Right cardiac atrium (tissue), 5 donors: ENCODE results near the gene ZNRD2. TPM values are rescaled to one million over a fixed set of nuclear protein-coding genes. Genes with fewer than 3 reads are reported as not detected.

ENCODE experiments used
- ATAC-seq, 2 donors: fragments of 200-7000 bp; cut with Tn5 transposase; one replicate each; pipeline versions ENCODE4 v1.8.0 to v1.9.1; 2020; ENCODE audit warnings: moderate library complexity in 2 of 2, mild to moderate bottlenecking in 1 of 2
- DNase-seq, 3 donors: peaks; one replicate each; pipeline ENCODE4 v3.0.0-alpha.2; 2020
- H3K27ac ChIP-seq: one replicate; pipeline ENCODE4 v1.5.1; 2013; ENCODE audit warnings: mild to moderate bottlenecking, low read length, control low read depth, moderate library complexity
- H3K27me3 ChIP-seq: one replicate; pipeline ENCODE4 v1.6.1; 2013; ENCODE audit not compliant: control insufficient read depth, insufficient read depth
- H3K4me1 ChIP-seq: one replicate; pipeline ENCODE4 v1.6.1; 2013; ENCODE audit warnings: low read length; ENCODE audit not compliant: control insufficient read depth, insufficient read depth
- H3K4me3 ChIP-seq: one replicate; pipeline ENCODE4 v1.5.1; 2013; ENCODE audit warnings: low read length, control low read depth
- H3K9me3 ChIP-seq: one replicate; pipeline ENCODE4 v1.6.1; 2013; ENCODE audit warnings: low read length; ENCODE audit not compliant: control insufficient read depth
- WGBS: extraction: QIAGEN DNeasy Blood & Tissue Kit; methylation state at CpG from one replicate; pipeline ENCODE4 v1.1.7; 2013; 5-methylcytosine and 5-hydroxymethylcytosine counted together
- intact Hi-C, 4 donors: fragments of 100-400 bp; cut with DNase I; formaldehyde crosslinking; loops; one replicate each; pipeline versions ENCODE4 v1.11.0 to v1.14.0; 2022 to 2023
- polyA plus RNA-seq: library from polyadenylated mRNA; stranded (reverse); fragments of 200-250 nt; gene quantifications from one replicate; pipeline ENCODE4 v1.2.3, GENCODE V29; 2013
- total RNA-seq, 4 donors: library from RNA; stranded (reverse); fragmentation: NEBNext Ultra II Directional; extraction: Animal tissue kit (Norgen Biotek cat#: 25700); gene quantifications; one replicate each; pipeline ENCODE4 v1.2.1, GENCODE V29; 2021
- donor health status: healthy with polysubstance abuse.
- donor health status: DM: no; HTN: yes; CAD: no.
- donor health status: DM: no; HTN: no; CAD: no.
- donor health status: DM: no; HTN: yes; CAD: no; lungs with severe emphysema.
- donor health status: DM: yes; HTN: yes; CAD: no.

ZNRD2 gene
- total and polyA plus RNA-seq, 5 donors, result 32.6 to 56.8 (median 35.2) TPM

DNA sequence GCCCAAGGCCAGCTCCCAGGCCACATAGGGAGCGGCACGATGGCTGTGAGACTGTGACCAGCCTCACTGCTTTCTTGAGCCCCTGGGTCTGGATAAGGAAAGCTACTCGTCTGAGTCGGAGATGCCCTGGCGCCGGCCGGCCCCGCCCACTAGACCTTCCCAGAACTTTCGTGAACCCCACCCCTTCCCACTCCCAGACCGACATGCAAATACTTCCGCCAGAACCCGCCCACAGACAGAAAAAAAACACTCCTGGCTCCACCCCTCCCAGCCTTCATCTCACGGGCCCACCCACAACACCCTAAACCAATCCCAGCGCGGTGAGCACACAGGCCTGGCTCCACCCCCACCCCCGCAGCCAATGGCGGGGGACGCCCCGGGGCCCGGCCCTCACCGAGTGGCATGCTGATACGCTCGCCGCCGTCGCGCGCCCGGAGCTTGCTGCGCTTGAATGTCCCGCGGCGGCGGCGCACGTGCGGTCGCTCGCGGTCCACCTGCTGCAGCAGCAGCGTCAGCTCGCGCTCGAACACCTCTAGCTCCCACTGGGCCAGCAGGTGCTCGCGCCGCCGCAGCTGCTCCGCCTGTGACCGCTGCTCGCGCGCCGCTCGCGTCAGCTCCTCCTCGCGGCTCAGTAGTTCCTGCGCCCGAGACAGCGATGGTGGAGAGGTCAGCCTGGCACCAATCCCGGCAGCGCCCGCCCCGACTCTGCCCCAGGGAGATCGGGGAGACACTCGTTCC lies 36.8 kb downstream of the ZNRD2 start:
- H3K27ac ChIP-seq, result peak overlapping the region; percentile 46
- no peaks in the 10 kb centered on the region for H3K27me3 ChIP-seq
- no peaks in the 10 kb centered on the region for H3K9me3 ChIP-seq
- intact Hi-C loops, result loop anchor here in 2 of 4 donors (10.0 kb wide), 1 partner anchor 62 kb away; no protein-coding TSS in a partner anchor
- peak; percentile 93 to 98 (median 98) for DNase-seq
- no peak overlapping the region for H3K4me3 ChIP-seq
- peaks cover 11% of the 10 kb centered on the region for H3K4me1 ChIP-seq
- 17% methylated on average over 67 of the region's 67 CpGs for WGBS
- peak; percentile 96 to 97 for ATAC-seq

DNA sequence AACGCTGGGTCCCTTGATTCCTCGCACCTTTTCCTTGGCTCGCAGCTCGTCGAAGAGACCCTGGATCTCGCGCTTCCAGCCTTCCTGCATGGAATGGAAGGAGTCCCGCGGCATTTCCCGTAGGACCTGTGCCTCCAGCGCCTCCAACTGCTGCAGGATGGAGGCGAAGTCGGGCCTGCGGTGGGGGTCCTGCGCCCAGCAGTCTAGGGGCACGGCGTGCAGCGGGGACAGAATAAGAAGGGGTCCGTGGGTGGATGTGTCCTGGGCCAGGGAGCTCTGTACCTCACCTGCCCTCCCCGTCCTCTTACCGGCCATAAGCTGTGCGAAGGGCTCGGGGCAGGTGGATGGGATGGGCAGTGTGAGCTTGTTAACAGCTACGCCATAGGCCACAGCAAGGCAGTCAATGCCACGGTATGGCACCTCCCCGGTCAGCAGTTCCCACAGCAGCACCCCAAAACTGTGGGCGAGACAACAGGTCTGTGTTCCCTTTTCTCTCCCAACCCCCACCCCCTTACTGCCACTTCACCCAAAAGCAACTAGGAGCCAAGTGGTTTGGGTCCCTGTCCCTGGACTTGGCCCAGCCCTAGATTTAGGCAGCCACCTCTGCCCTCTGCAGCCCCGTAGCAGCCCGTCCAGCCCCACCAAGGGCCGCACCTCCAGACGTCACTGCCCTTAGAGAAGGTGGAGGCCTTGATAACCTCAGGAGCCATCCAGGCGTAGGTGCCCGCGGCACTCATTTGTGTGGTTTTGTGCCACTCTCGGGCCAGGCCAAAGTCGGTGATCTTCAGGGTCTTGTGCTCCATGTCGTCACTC lies 37.5 kb downstream of the ZNRD2 start:
- Histone ChIP-seq H3K4me3 (no peak overlapping the region), H3K27ac (peak overlapping the region; percentile 33), H3K4me1 (peaks cover 11% of the 10 kb centered on the region), H3K9me3 (no peaks in the 10 kb centered on the region), H3K27me3 (no peaks in the 10 kb centered on the region)
- no peak for DNase-seq
- WGBS, result 74% methylated on average over 37 of the region's 37 CpGs
- no peak for ATAC-seq
- intact Hi-C loops, result loop anchor here in 2 of 4 donors (10.0 kb wide), 1 partner anchor 63 kb away; no protein-coding TSS in a partner anchor

DNA sequence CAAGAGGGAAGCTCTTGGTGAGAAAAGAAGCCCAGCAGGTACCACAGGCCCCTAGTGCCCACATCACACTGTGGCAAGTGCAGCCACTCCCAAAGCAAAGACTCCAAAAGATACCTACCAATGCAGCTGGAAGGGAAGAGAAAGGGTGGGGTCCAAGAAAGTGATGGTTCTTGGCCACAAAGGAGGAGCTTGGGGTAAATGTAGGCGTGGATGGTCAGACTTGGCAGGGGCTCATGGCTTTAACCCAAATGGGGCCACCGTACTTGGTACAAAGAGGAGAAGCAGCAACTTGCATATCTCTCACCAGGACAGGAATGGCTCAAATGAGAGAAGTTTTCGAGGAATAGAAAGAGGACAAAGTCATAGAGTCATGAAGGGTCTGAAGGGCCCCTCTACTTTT lies 39.0 kb downstream of the ZNRD2 start:
- intact Hi-C loops, result loop anchor here in 2 of 4 donors (10.0 kb wide), 1 partner anchor 64 kb away; no protein-coding TSS in a partner anchor
- Histone ChIP-seq H3K9me3 (no peaks in the 10 kb centered on the region), H3K27ac (no peak overlapping the region), H3K4me1 (peaks cover 11% of the 10 kb centered on the region), H3K4me3 (no peak overlapping the region), H3K27me3 (no peaks in the 10 kb centered on the region)
- DNase-seq, result no peak
- no peak for ATAC-seq
- WGBS, result 38% methylated on average over 3 of the region's 3 CpGs

DNA sequence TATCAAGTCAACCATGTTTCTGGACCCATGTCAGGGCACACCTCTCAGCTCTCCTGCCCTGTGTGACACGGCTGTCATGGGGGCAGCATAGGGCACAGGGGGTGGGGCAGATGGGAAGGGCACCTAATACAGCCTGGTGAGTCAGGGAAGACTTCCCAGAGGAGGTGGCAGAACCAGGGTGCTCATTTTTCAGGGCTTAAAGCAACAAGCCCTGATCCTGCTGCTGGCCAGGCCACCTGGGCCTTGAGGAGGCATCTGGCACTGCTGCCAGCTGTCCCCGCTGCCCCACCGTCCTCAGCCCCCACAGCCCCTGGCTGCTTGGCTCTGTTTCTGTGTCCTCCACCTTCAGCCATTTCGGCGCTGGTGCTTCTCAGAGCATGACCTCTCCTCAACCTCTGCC lies 39.4 kb downstream of the ZNRD2 start:
- ATAC-seq, result no peak
- H3K4me1 ChIP-seq, result peaks cover 11% of the 10 kb centered on the region

DNA sequence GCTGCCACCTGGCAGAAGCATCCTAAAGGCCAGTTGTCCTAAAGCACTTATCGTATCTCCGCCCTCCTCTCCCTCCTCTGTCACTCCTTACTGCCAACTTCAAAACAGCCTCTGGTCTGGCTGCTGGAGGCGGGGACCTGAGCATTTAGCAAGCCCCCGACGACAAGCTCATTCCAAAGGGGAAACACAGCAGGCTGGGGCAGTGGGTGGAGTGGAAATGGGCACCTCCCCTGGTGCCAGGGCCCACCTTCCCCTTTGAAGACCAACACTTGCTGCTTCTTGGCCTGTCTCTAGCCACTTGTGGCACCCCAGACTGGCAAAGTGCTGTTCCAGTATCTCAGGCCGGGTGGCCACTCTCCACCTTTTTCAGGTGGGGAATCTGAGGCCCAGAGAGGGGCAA lies 40.1 kb downstream of the ZNRD2 start:
- WGBS, result 43% methylated on average over 6 of the region's 6 CpGs
- no peak for ATAC-seq
- H3K27ac ChIP-seq, result peak overlapping the region; percentile 80
- DNase-seq, result no peak
- peak overlapping the region; percentile 82 for H3K4me3 ChIP-seq
- peaks cover 11% of the 10 kb centered on the region for H3K4me1 ChIP-seq
- no peaks in the 10 kb centered on the region for H3K27me3 ChIP-seq
- H3K9me3 ChIP-seq, result no peaks in the 10 kb centered on the region
- intact Hi-C loops, result loop anchor here in 1 of 4 donors (5.0 kb wide), 1 partner anchor 33 kb away; the partner anchor contains the start of gene EHBP1L1

More for the DNA sequence above, 39.4 kb downstream of the ZNRD2 start:
- WGBS, result 78% methylated on average over 5 of the region's 5 CpGs
- Histone ChIP-seq H3K9me3 (no peaks in the 10 kb centered on the region), H3K27ac (no peak overlapping the region), H3K27me3 (no peaks in the 10 kb centered on the region), H3K4me3 (no peak overlapping the region)
- intact Hi-C loops, result loop anchor here in 2 of 4 donors (5.0 to 10.0 kb wide), 2 partner anchors 32 to 65 kb away; partner anchors contain the start of gene EHBP1L1 (in 1 of the 2)
- DNase-seq, result no peak

DNA sequence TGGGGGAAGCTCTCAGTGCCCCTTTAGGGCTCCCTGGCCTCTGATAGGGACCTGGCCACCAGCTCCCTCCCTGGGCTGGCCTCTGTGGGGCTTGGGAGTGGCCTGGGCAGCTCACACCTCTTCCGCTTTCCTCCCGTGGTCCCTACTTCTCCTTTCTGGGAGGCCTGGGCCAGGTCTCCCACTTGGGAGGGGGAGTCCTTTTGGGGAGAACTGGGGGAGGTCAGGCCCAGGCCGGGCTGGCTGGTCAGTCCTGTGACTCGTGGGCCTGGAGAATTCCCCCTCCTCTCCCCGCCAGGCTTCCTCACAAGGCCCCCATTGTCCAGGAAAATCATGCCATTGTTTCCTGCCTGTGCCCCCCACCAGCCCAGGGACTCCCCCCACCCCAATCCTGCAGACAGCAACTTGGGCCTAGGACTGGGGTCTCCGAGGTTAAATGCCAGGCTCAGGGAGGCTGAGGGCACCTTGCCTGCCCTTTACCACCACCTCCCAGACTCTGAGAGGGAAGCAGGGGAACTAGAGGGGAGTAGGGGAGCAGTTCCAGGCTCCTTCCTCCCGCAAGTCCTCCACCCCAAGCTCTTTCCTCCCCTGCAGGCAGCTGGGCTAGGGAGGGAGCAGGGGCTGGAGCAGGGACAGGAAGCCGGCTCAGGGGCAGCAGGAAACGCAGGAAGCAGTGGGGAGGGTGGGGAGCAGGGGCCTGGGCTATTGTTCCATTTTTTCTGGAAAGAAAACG lies 40.9 kb downstream of the ZNRD2 start:
- Histone ChIP-seq H3K27me3 (no peaks in the 10 kb centered on the region), H3K27ac (peak overlapping the region; percentile 80), H3K4me1 (peaks cover 11% of the 10 kb centered on the region), H3K4me3 (peak overlapping the region; percentile 82), H3K9me3 (no peaks in the 10 kb centered on the region)
- intact Hi-C loops, result loop anchor here in 1 of 4 donors (5.0 kb wide), 1 partner anchor 34 kb away; the partner anchor contains the start of gene EHBP1L1
- DNase-seq, result peak; percentile 76 to 89 (median 86)
- WGBS, result 37% methylated on average over 10 of the region's 10 CpGs
- peak in 1 of 2 donors; percentile 22 for ATAC-seq

DNA sequence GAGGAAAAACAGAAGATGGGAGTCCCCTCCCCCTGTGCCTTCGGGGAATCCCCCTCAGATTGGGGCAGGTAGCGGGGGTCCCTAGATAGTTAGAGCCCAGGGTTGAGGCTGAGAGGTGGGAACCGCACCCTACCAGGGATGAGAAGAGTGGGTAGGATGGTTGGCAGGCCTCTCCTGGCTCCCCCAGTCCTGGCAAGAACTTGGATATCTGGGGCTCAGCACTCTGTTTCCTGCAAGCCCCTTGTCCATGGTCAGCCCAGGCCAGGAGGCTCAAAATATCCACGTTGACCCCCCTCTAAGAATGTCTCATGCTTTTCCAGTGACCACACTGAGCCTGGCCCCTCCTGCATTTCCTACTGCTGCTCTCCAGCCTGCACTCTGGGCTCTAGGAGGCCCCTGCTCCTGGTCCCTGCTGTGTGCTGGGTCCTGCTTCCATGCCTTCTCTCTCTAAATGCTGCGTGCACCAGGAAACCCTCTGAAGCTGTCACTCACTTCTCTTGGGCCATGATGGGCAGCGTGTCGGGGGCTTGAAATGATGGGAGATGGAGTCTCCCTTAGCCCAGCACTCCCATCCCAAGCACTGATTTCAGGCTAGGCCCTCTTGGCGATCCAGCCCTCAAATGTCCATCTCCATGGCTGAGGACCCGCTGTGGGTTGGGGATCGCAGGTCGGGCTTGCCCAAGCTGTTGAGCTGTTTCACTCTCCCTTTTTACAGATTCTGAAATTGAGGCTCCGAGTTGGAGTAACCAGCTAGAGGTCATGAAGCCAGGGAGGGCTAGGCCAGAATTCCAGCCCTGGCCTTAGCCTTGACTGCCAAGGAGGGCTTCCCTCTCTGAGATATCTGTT lies 41.7 kb downstream of the ZNRD2 start:
- Histone ChIP-seq H3K27me3 (no peaks in the 10 kb centered on the region), H3K4me3 (peak overlapping the region; percentile 82), H3K27ac (peak overlapping the region; percentile 80), H3K9me3 (no peaks in the 10 kb centered on the region), H3K4me1 (peaks cover 10% of the 10 kb centered on the region)
- WGBS, result 45% methylated on average over 12 of the region's 12 CpGs
- ATAC-seq, result no peak
- no peak for DNase-seq
- intact Hi-C loops, result loop anchor here in 1 of 4 donors (5.0 kb wide), 1 partner anchor 35 kb away; the partner anchor contains the start of gene EHBP1L1

DNA sequence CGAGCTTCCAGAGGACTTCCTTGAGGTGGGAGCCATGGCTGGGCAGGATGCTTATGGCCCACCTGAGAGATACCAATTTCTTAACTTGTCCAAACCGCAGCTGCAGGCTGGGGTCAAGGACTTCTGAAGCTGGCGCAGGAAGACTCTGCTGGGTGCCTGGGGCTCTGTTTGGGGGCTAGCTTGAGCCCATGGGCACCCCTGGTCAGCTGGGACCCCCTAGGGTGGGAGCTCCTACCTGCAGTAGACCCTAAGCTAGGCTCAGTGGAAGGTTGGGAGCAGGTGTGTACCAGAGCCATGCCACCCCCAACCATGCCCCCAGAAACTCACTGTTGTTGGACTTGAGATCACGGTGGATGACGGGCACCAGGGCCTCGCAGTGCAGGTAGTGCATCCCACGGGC lies 42.4 kb downstream of the ZNRD2 start:
- ATAC-seq (no peak), DNase-seq (no peak)
- Histone ChIP-seq H3K4me3 (peak overlapping the region; percentile 82), H3K4me1 (peaks cover 6% of the 10 kb centered on the region), H3K27ac (peak overlapping the region; percentile 93), H3K27me3 (no peaks in the 10 kb centered on the region), H3K9me3 (no peaks in the 10 kb centered on the region)
- WGBS, result 50% methylated on average over 7 of the region's 7 CpGs
- intact Hi-C loops, result loop anchor here in 1 of 4 donors (5.0 kb wide), 1 partner anchor 35 kb away; the partner anchor contains the start of gene EHBP1L1

DNA sequence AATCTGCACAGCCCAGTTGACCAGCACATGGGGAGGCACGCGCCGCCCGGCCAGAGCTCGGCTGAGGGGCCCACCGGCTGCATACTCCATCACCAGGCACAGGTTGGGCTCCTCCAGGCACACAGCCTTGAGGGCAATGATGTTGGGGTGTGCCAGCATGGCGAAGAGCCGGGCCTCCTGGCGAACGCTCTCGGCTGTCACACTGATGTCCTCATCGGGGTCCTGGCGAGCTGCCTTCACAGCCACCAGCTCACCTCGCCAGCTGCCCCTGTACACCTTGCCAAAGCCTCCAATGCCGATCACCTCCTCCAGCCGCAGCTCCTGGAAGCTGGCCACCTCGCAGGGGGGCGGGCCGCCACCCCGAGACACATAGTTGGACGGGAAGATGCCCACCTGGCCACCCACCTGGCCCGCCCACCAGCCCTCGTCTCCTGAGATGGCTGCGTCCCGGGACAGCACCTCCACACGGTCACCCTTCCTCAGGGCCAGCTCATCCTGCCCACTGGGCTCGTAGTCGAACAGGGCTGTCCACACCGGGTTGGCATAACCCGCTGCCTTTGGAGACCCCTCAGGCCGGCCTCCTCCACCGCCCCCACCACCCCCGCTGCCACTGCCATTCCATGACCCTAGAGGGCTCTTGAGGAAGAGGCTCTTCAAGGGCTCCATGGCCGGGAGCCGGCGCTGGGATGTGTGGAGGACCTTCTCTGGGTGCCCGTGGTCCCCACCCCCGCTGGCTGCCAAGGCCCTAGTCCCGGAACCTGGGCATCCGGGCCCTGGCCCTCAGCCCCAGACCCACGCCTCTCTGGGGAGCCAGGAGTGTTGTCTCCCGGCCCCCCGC lies 43.0 kb downstream of the ZNRD2 start:
- H3K27ac ChIP-seq, result peak overlapping the region; percentile 93
- no peaks in the 10 kb centered on the region for H3K27me3 ChIP-seq
- peaks cover 5% of the 10 kb centered on the region for H3K4me1 ChIP-seq
- intact Hi-C loops, result loop anchor here in 1 of 4 donors (5.0 kb wide), 1 partner anchor 36 kb away; the partner anchor contains the start of gene EHBP1L1
- peak; percentile 43 to 79 (median 72) for DNase-seq
- no peaks in the 10 kb centered on the region for H3K9me3 ChIP-seq
- H3K4me3 ChIP-seq, result peak overlapping the region; percentile 82
- whole genome bisulfite sequencing, result 20% methylated on average over 43 of the region's 43 CpGs
- ATAC-seq, result no peak
